IMR-90 (cell line): Measurements from ENCODE around the gene NDUFA5. TPM values are rescaled to one million over a fixed set of nuclear protein-coding genes. Genes with fewer than 3 reads are reported as not detected.

Experiments
- ATAC-seq: fragments of 200-7000 bp; cut with Tn5 transposase; 2 replicates; pipeline ENCODE4 v1.9.1; 2020; ENCODE audit warnings: low read depth, mild to moderate bottlenecking, moderate library complexity
- BruUV-seq: library from RNA; stranded (reverse); fragments of 400-500 nt; replicated peaks from 2 replicates; lab custom pipeline; 2021; lab: Mats Ljungman, UMichigan
- CTCF ChIA-PET: fragments of 300-600 bp; formaldehyde crosslinking; extraction: SDS; loops from one replicate; lab custom pipeline; 2021; ENCODE audit warnings: antibody characterized with exemption; lab: Yijun Ruan, JAX
- POLR2A ChIA-PET: fragments of 300-600 bp; sonication (Branson Sonifier 250); formaldehyde crosslinking; loops from one replicate; lab custom pipeline; 2022; ENCODE audit warnings: antibody characterized with exemption; ENCODE audit not compliant: unreplicated experiment; lab: Charles Lee
- DNase-seq: peaks from one replicate; pipeline ENCODE4 v3.0.0; 2013
- H2AFZ ChIP-seq: replicated peaks from 2 replicates; pipeline ENCODE3; 2013; ENCODE audit warnings: low read length, mild to moderate bottlenecking; ENCODE audit not compliant: poor library complexity
- H2AK5ac ChIP-seq: 2 replicates; pipeline ENCODE4 v1.6.1; 2013; ENCODE audit warnings: low read depth, low read length, inconsistent platforms
- H2AK9ac ChIP-seq: replicated peaks from 2 replicates; pipeline ENCODE3; 2013; ENCODE audit warnings: mild to moderate bottlenecking, low read depth, low read length, moderate library complexity; ENCODE audit not compliant: poor library complexity
- H2BK120ac ChIP-seq: 2 replicates; pipeline ENCODE4 v1.6.1; 2013; ENCODE audit warnings: low read depth, low read length, inconsistent platforms
- H2BK15ac ChIP-seq: 3 replicates; pipeline ENCODE4 v1.6.1; 2013; ENCODE audit warnings: low read depth, low read length, inconsistent platforms
- H2BK20ac ChIP-seq: 2 replicates; pipeline ENCODE4 v1.6.1; 2013; ENCODE audit warnings: low read depth, mild to moderate bottlenecking, inconsistent platforms, low read length, moderate library complexity
- H2BK5ac ChIP-seq: 2 replicates; pipeline ENCODE4 v1.6.1; 2013; ENCODE audit warnings: mild to moderate bottlenecking, low read depth, low read length, inconsistent platforms; ENCODE audit not compliant: poor library complexity, severe bottlenecking
- H3K14ac ChIP-seq: replicated peaks from 2 replicates; pipeline ENCODE4 v1.6.1; 2013; ENCODE audit warnings: low read depth, low read length, inconsistent platforms
- H3K18ac ChIP-seq: 2 replicates; pipeline ENCODE4 v1.6.1; 2013; ENCODE audit warnings: low read depth, low read length, control low read depth
- H3K23ac ChIP-seq: 2 replicates; pipeline ENCODE4 v1.6.1; 2013; ENCODE audit warnings: low read depth, low read length, inconsistent platforms
- H3K27ac ChIP-seq: 2 replicates; pipeline ENCODE4 v1.5.1; 2013; ENCODE audit warnings: mild to moderate bottlenecking, control low read depth, low read length; ENCODE audit not compliant: insufficient read depth
- H3K27me3 ChIP-seq: 2 replicates; pipeline ENCODE4 v1.6.1; 2013; ENCODE audit warnings: low read length; ENCODE audit not compliant: control insufficient read depth, insufficient read depth
- H3K36me3 ChIP-seq: 2 replicates; pipeline ENCODE4 v1.6.1; 2013; ENCODE audit warnings: low read length, mixed read lengths; ENCODE audit not compliant: control insufficient read depth, insufficient read depth
- H3K4ac ChIP-seq: 2 replicates; pipeline ENCODE4 v1.6.1; 2013; ENCODE audit warnings: low read depth, low read length, inconsistent platforms
- H3K4me1 ChIP-seq: 2 replicates; pipeline ENCODE4 v1.6.1; 2013; ENCODE audit warnings: low read length, mixed read lengths; ENCODE audit not compliant: control insufficient read depth, insufficient read depth
- H3K4me2 ChIP-seq: 2 replicates; pipeline ENCODE4 v1.6.1; 2013; ENCODE audit warnings: low read depth, mild to moderate bottlenecking, control low read depth, low read length, moderate library complexity
- H3K4me3 ChIP-seq: 2 replicates; pipeline ENCODE4 v1.5.1; 2013; ENCODE audit warnings: low read depth, mild to moderate bottlenecking, control low read depth, low read length, moderate library complexity; ENCODE audit not compliant: insufficient read depth
- H3K56ac ChIP-seq: 2 replicates; pipeline ENCODE4 v1.6.1; 2013; ENCODE audit warnings: low read length, inconsistent platforms; ENCODE audit not compliant: insufficient read depth; ENCODE audit errors: extremely low read depth
- H3K79me1 ChIP-seq, 2 experiments: 2 replicates each; pipeline ENCODE4 v1.6.1; 2013; ENCODE audit warnings: low read length in 2 of 2, inconsistent platforms in 1 of 2, low read depth in 1 of 2
- H3K9ac ChIP-seq: 2 replicates; pipeline ENCODE4 v1.6.1; 2013; ENCODE audit warnings: low read depth, low read length, control low read depth
- H3K9me1 ChIP-seq: 2 replicates; pipeline ENCODE4 v1.6.1; 2013; ENCODE audit warnings: low read length, inconsistent platforms; ENCODE audit not compliant: insufficient read depth
- H3K9me3 ChIP-seq: 2 replicates; pipeline ENCODE4 v1.6.1; 2013; ENCODE audit warnings: low read length; ENCODE audit not compliant: control insufficient read depth, insufficient read depth
- H4K20me1 ChIP-seq: 2 replicates; pipeline ENCODE4 v1.6.1; 2013; ENCODE audit warnings: low read length, inconsistent platforms; ENCODE audit not compliant: insufficient read depth
- H4K5ac ChIP-seq: 2 replicates; pipeline ENCODE4 v1.6.1; 2013; ENCODE audit warnings: mild to moderate bottlenecking, low read depth, low read length, control low read depth
- H4K8ac ChIP-seq, 2 experiments: 2 replicates each; pipeline ENCODE4 v1.6.1; 2013; ENCODE audit warnings: low read depth in 2 of 2, low read length in 2 of 2, control low read depth in 1 of 2, inconsistent platforms in 1 of 2
- H4K91ac ChIP-seq: 2 replicates; pipeline ENCODE4 v1.6.1; 2013; ENCODE audit warnings: low read depth, low read length, inconsistent platforms; ENCODE audit not compliant: insufficient read depth
- BHLHE40 ChIP-seq: fragments of 150-350 bp; IDR thresholded peaks from 2 replicates; pipeline ENCODE4 v1.6.1; 2016; ENCODE audit warnings: mild to moderate bottlenecking, low read depth, low read length
- CEBPB ChIP-seq: IDR thresholded peaks from 2 replicates; pipeline ENCODE4 v1.6.1; 2012; ENCODE audit warnings: low read depth, low read length, improper control_type of control experiment
- FOS ChIP-seq: fragments of 150-350 bp; IDR thresholded peaks from 2 replicates; pipeline ENCODE4 v1.6.1; 2016; ENCODE audit warnings: low read depth, low read length
- MAFK ChIP-seq: IDR thresholded peaks from 2 replicates; pipeline ENCODE4 v1.6.1; 2012; ENCODE audit warnings: low read depth, low read length, improper control_type of control experiment
- MAZ ChIP-seq: IDR thresholded peaks from 2 replicates; pipeline ENCODE4 v1.6.1; 2012; ENCODE audit warnings: low read depth, mild to moderate bottlenecking, low read length, improper control_type of control experiment, moderate library complexity, borderline replicate concordance
- MXI1 ChIP-seq: IDR thresholded peaks from 2 replicates; pipeline ENCODE4 v1.6.1; 2012; ENCODE audit warnings: low read depth, mild to moderate bottlenecking, low read length, moderate library complexity, borderline replicate concordance
- RAD21 ChIP-seq: IDR thresholded peaks from 2 replicates; pipeline ENCODE4 v1.6.1; 2012; ENCODE audit warnings: low read length, improper control_type of control experiment
- WGBS, 2 experiments: methylation state at CpG; one replicate each; pipeline versions ENCODE4 v1.1.5 to v1.1.7; 2013; ENCODE audit warnings: missing lambda C conversion rate in 2 of 2; ENCODE audit not compliant: insufficient read length in 1 of 2; ENCODE audit errors: extremely low coverage in 2 of 2; 5-methylcytosine and 5-hydroxymethylcytosine counted together
- dilution Hi-C: fragments of 300-500 bp; cut with HindIII; formaldehyde crosslinking; loops from one replicate; pipeline ENCODE4 v1.14.3; 2018; ENCODE audit warnings: low sequenced_read_pairs; ENCODE audit not compliant: unreplicated experiment
- in situ Hi-C: fragments of 300-500 bp; cut with MboI; formaldehyde crosslinking; loops from 3 replicates; pipeline ENCODE4 v1.14.3; 2019; ENCODE audit warnings: low sequenced_read_pairs, inconsistent platforms, mixed read lengths
- intact Hi-C: fragments of 100-400 bp; cut with micrococcal nuclease; formaldehyde crosslinking; loops from 2 replicates; pipeline ENCODE4 v1.10.0; 2022
- polyA plus RNA-seq, 3 experiments: library from polyadenylated mRNA; depleted of rRNA; stranded (reverse); fragments of >200 nt; gene quantifications; 2 replicates each; pipeline ENCODE4 v1.2.3, GENCODE V29; 2012; ENCODE audit warnings: low replicate concordance in 1 of 3
- total RNA-seq: library from RNA; depleted of rRNA; stranded (reverse); fragments of >200 nt; gene quantifications from 2 replicates; pipeline ENCODE4 v1.2.3, GENCODE V29; 2012
- TF ChIP-seq, protein P1 (sequence below): fragments of 150-350 bp; IDR thresholded peaks from 2 replicates; pipeline ENCODE4 v1.6.1; 2017; ENCODE audit warnings: mild to moderate bottlenecking, antibody characterized with exemption, low read length, low read depth
- TF ChIP-seq, protein P2 (sequence below): fragments of 150-350 bp; IDR thresholded peaks from 2 replicates; pipeline ENCODE4 v1.6.1; 2016; ENCODE audit warnings: low read depth, mild to moderate bottlenecking, low read length, moderate library complexity, borderline replicate concordance

Gene NDUFA5
- total and polyA plus RNA-seq, 2 of the 4 experiments (the other 2 are of a cell fraction), result 2.9 to 12.1 TPM

- Histone ChIP-seq H4K8ac (no peak overlapping the region), H2AK9ac (no peak overlapping the region), H4K91ac (no peak overlapping the region), H2BK20ac (no peak overlapping the region), H4K5ac (no peak overlapping the region), H2AFZ (no peak overlapping the region), H3K14ac (no peak overlapping the region), H3K27ac (no peak overlapping the region), H3K27me3 (no peaks in the 10 kb centered on the region), H3K23ac (no peak overlapping the region), H3K9me3 (no peaks in the 10 kb centered on the region), H4K20me1 (no peaks in the 10 kb centered on the region), H3K36me3 (no peaks in the 10 kb centered on the region), H2BK15ac (no peak overlapping the region), H3K56ac (no peak overlapping the region), H3K4me3 (no peak overlapping the region), H3K9ac (no peak overlapping the region), H3K4me1 (no peaks in the 10 kb centered on the region), H3K79me1 (no peaks in the 10 kb centered on the region), H3K18ac (no peak overlapping the region), H2AK5ac (no peak overlapping the region), H2BK120ac (no peak overlapping the region), H3K9me1 (no peaks in the 10 kb centered on the region), H3K4ac (no peak overlapping the region), H2BK5ac (no peak overlapping the region), H3K4me2 (no peak overlapping the region)
- BruUV-seq, result no TSS peak
- no CpG with 5 or more reads among the region's 1 CpG for WGBS, 2 experiments
- ChIA-PET CTCF (no interaction called here), POLR2A (no interaction called here)
- in situ Hi-C loops (no loop called here), dilution Hi-C loops (no loop called here), intact Hi-C loops (loop anchor here (10.0 kb wide), 1 partner anchor 137 kb away; no protein-coding TSS in a partner anchor)
- ATAC-seq (no peak), DNase-seq (no peak)
- TF ChIP-seq CEBPB (no peak), FOS (no peak), MXI1 (no peak), MAFK (no peak), RAD21 (no peak), MAZ (no peak), BHLHE40 (no peak)
- TF ChIP-seq, protein P1, sequence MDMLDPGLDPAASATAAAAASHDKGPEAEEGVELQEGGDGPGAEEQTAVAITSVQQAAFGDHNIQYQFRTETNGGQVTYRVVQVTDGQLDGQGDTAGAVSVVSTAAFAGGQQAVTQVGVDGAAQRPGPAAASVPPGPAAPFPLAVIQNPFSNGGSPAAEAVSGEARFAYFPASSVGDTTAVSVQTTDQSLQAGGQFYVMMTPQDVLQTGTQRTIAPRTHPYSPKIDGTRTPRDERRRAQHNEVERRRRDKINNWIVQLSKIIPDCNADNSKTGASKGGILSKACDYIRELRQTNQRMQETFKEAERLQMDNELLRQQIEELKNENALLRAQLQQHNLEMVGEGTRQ, result no peak
- TF ChIP-seq, protein P2, sequence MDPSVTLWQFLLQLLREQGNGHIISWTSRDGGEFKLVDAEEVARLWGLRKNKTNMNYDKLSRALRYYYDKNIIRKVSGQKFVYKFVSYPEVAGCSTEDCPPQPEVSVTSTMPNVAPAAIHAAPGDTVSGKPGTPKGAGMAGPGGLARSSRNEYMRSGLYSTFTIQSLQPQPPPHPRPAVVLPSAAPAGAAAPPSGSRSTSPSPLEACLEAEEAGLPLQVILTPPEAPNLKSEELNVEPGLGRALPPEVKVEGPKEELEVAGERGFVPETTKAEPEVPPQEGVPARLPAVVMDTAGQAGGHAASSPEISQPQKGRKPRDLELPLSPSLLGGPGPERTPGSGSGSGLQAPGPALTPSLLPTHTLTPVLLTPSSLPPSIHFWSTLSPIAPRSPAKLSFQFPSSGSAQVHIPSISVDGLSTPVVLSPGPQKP, result no peak
Observed at GRCh38 chr7:123498031-123498430, 59.6 kb downstream of the NDUFA5 start.
